G401.6 (cell line): Measurements from ENCODE around the gene NAV3.
A peak's percentile ranks its signal among the peaks of the same experiment; 100 is the strongest.
"Not testable (repeated sequence)": the region's sequence is repeated elsewhere in the genome, so short reads cannot be mapped to it uniquely, and the experiment has no call there.

Source experiments
- FAIRE-seq: peaks from 2 replicates; lab custom pipeline; 2012; peaks lifted over from hg19 to GRCh38; lab: Jason Lieb, UNC

The NAV3 gene

DNA sequence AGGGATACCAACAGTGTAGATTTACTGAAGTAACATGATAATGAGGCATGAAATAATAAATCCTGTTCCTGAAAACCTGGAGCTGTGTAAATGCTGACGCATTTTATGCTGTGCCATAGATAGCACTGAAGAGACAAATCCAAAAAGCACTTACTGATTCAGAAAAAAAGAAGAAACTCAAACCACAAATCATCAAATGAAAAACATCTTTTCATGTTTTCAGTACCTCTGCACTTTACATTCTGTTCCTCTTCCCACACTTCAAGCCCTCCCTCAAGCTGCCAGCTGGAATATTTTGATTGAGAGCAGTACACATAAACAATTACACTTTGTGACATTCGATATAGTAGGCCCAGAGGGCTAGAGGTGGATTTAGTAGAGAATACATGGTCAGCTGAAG is 362.3 kb downstream of the NAV3 start:
- FAIRE-seq = no peak

- no peak for FAIRE-seq
Observed at GRCh38 chr12:78194448-78194847, 363.8 kb downstream of the NAV3 start.

DNA sequence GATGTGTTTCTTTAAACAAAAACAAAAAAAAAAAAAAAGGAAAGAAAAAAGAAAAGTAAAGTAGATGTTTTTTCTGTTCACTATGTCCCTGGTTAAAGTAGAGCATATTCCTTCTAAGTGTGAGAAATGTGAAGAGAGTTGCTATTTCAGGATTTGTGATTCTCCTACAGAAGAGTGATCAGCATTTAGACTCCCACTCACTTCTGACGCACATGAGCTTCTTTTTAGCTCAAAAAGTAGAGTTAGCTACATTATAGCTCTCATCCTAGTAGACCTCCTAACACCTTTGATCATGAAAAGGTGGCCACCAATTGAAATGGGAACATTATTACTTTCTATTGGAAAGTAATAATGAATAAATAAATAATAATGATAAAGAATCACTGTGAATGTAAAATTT is 368.2 kb downstream of the NAV3 start:
- FAIRE-seq = no peak

- no peak for FAIRE-seq
Observed at GRCh38 chr12:78199926-78200325, 369.2 kb downstream of the NAV3 start.

GRCh38 chr12:78204926-78205325 is 374.2 kb downstream of the NAV3 start:
- no peak for FAIRE-seq

- FAIRE-seq = no peak
Observed at GRCh38 chr12:78208092-78208491, 377.4 kb downstream of the NAV3 start.

DNA sequence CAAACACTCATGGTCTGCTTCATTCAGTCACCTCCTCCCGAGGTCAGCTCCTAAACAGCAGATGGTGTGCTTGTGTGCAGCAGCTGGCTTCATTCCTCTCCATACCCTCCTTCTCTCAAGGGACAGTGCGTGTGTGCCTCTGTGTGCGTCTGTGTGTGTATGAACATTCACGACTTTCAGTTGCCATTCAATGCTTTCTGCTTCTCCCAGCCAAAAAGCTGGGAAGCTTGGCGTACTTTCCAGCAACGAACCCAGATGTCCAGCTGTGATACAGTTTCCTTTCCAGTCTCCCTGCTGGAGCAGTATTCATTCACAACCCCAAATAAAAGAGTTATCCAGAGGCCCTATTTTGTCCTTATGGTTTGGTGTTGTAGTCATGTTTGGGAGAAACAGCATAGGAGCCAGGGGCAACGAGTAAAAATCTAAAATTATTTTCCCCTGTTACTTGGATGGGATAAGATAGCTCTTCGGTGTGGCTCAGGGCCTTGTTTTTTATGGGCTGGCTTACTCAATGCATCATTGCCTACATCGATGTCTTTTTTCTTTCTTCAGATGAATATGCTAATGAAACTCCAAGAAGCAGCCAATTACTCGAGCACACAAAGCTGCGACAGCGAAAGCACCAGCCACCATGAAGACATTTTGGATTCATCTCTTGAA is 379.3 kb downstream of the NAV3 start:
- no peak for FAIRE-seq

DNA sequence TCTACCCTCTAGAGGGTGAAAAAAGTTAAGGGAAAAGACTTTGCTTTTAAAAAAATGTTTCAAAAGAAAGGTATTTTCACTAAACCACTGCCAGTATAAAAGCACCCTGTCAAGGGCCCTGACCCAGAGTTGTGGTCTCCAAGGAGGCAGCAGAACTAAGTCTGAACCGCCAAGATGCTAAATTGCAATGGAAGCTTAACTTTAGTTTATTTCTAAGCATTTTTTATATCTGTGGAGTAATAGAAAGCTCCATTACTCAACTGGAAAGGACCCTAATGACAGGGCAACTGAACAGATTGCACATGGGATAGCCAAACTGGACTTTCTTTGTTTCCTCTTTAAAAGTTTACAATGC is 379.8 kb downstream of the NAV3 start:
- no peak for FAIRE-seq

DNA sequence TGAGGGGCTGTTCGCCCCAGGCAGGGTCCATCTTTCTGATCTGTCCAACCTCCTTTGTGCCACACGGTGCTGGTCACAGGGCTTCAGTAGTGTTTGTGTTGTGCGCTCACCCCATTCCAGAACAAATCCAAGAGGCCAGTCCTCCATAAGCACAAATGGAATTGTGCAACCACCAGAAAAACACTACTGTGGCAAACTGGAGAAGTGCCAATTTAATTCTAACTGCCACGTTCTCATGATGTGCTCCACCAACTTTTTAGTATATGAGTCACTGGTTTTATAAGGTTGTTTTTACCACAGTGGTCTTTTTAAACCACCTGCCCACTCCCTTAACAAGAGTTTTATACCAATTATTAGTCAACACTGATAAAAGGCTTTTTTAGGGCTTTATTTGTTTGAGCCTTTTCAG is 380.2 kb downstream of the NAV3 start:
- FAIRE-seq = no peak

- FAIRE-seq = no peak
Observed at GRCh38 chr12:78220811-78221210, 390.1 kb downstream of the NAV3 start.

DNA sequence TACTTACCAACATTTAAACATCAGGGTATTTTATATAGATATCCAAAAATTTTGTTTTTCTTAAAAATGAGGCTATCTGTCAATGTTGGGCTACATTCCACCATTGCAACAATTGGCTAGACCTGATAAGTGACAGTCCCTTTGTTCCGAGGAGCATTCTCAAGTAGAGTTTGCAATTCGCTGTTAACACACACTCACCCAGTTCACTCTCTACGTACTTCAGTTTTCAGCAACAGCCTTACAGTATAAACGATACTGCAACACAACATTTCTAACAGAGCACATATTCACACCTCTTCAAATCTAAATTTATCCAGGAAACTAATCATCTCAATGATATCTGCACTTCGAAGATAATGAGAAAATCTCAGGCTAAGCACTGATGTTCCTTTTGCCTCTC is 393.5 kb downstream of the NAV3 start:
- FAIRE-seq = no peak

- FAIRE-seq = no peak
Observed at GRCh38 chr12:78226763-78227162, 396.1 kb downstream of the NAV3 start.

DNA sequence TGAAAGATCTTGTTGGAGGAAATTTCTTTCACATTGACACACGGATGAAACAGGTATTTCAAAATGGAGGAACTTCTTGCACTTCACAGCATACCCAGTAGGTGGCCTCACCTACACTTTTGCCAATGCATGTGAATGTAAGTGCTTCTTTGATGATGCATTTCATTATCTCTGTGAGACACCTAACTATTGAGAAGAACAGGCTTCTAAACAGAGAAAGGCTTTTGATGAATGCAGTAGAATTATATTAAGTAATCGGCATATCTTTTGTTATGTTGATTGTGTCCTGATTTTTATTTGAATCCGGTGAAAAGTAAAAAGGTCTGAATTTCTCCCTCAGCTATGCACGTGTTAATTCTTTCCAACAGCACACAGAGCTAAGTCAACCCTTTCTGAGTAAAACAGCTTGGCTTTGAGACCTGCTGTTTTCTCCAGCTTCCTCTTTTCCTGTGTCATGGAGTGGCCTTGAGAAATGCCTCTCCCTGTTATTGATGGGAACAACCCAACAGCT is 399.0 kb downstream of the NAV3 start:
- peak; percentile 63 for FAIRE-seq

- FAIRE-seq = no peak
Observed at GRCh38 chr12:78232756-78233155, 402.1 kb downstream of the NAV3 start.

DNA sequence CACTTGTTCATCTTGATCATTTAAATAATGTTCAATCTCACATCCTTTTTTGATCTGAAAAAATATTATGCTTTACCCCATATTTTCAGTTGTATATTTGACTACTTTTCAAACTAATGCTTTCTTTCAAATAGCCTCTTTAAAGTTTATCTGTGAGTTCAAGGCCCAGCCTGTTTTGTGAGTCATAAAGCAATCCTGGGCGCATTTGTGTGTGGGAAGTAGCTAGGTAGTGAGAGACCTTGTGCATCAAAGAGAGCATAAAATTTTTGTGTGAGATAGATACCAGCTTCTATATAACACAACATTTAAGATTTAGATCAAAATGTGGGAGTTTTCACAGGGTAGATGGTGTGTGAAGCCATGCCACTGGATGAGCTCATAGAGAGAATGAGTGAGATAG is 405.6 kb downstream of the NAV3 start:
- FAIRE-seq = no peak

GRCh38 chr12:78239544-78239943 is 408.9 kb downstream of the NAV3 start:
- no peak for FAIRE-seq

- FAIRE-seq = no peak
Observed at GRCh38 chr12:78240827-78241226, 410.1 kb downstream of the NAV3 start.

- FAIRE-seq = no peak
Observed at GRCh38 chr12:78241446-78241845, 410.8 kb downstream of the NAV3 start.

GRCh38 chr12:78244916-78245507 is 414.3 kb downstream of the NAV3 start:
- FAIRE-seq = no peak

- no peak for FAIRE-seq
Observed at GRCh38 chr12:78248321-78248720, 417.6 kb downstream of the NAV3 start.

GRCh38 chr12:78249578-78249977 is 418.9 kb downstream of the NAV3 start:
- no peak for FAIRE-seq

DNA sequence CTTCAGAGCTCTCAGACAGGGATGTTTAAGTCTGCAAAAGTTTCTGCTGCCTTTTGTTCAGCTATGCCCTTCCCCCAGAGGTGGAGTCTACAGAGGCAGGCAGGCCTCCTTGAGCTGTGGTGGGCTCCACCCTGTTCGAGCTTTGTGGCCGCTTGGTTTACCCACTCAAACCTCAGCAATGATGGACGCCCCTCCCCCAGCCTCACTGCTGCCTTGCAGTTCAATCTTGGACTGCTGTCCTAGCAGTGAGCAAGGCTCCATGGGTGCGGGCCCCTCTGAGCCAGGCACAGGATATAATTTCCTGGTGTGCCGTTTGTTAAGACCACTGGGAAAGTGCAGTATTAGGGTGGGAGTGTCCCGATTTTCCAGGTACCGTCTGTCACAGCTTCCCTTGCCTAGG is 427.0 kb downstream of the NAV3 start:
- not testable (repeated sequence) for FAIRE-seq

DNA sequence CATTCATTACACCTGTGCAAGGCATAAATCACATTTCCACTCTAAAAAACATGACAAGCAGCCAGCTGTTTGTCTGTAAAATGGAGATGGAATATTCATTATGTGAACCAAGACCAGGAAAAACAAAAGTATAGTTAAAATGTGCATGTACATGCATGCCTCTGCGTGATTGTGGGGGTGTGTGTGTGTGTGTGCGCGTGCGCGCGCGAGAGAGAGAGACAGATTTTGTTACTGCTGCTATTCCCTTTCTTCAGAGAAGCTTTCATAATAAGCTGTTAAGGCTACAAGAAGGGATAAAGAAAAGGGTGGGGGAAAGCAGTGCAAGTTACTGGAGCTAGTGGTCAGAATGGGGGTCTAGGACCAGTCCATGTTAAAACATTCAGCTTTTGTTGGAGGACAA is 430.3 kb downstream of the NAV3 start:
- FAIRE-seq = no peak

DNA sequence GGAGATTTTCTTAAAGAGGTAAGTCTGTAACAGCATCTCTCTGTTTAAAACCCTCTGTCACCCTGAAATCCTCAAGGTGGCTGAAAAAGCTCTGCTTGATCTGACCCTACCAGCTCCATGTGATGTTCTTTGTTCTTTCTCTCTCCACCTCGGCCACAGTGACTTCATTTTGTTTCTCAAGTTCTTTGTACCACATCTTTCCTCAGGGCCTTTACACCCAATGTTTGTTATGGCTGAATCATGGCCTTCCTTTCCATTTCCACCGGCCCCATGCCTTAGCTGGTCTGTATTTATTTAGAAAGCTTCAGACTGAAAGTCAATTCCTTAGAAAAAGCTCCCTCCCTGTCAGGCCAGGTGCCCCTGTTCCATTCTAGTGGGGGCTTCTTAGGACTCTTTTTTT is 431.2 kb downstream of the NAV3 start:
- no peak for FAIRE-seq
